Memory B cell (primary cell): ENCODE data around the gene OR2C1.

ENCODE experiments used
- ATAC-seq: fragments of 150-1000 bp; cut with Tn5 transposase; 2 replicates; pipeline ENCODE4 v1.10.0; 2021; ENCODE audit warnings: low read depth, mild to moderate bottlenecking, moderate library complexity
- DNase-seq, 2 donors: peaks; one replicate each; pipeline ENCODE4 v3.0.0; 2022; ENCODE audit warnings: low spot score in 2 of 2
- H3K27ac Mint-ChIP-seq: one replicate; pipeline ENCODE4 v1.8.0; 2022; ENCODE audit warnings: mild to moderate bottlenecking, moderate library complexity, mixed read lengths
- H3K27me3 Mint-ChIP-seq: one replicate; pipeline ENCODE4 v1.8.0; 2022; ENCODE audit warnings: mixed read lengths
- H3K36me3 Mint-ChIP-seq: one replicate; pipeline ENCODE4 v1.8.0; 2022; ENCODE audit warnings: mild to moderate bottlenecking, mixed read lengths
- H3K4me1 Mint-ChIP-seq: one replicate; pipeline ENCODE4 v1.8.0; 2022; ENCODE audit warnings: mixed read lengths
- H3K4me3 Mint-ChIP-seq: one replicate; pipeline ENCODE4 v1.8.0; 2022; ENCODE audit warnings: mild to moderate bottlenecking, moderate library complexity, mixed read lengths
- H3K9me3 Mint-ChIP-seq: one replicate; pipeline ENCODE4 v1.8.0; 2022; ENCODE audit warnings: mixed read lengths

Gene OR2C1

GRCh38 chr16:3363793-3364192 lies 8.1 kb downstream of the OR2C1 start:
- Mint-ChIP-seq H3K4me3 (no peak overlapping the region), H3K27ac (no peak overlapping the region), H3K4me1 (no peaks in the 10 kb centered on the region)

DNA sequence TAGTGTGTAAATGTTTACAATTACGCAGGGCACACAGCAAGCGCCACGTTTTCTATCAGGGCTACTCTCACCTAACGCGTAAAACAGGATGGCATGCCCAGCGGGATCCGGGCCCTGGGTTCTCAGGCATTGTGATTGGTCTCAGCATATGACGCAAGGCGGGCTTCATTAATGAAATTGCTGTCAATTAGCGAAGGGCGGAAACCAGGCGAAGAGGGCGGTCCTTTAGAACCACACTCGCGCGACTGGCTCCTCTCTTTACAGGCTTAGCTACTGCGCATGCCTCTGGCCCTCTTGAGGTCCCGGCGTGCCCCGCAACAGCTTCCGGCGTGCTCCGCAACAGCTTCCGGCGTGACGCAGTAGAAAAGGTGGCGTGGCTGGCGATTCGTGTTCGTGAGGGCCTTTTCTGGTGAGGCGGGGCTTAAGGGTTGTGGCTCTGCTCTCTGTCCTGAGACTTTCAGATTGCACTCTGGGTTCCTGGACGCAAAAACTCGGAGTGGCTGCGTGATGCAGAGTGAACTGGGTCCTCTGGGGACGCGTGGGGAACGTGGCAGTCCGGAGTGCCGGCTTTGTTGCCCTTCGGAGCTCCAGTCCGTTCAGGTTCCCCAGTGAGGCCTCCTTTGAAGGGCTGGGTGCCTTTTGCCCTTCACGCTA lies 9.2 kb downstream of the OR2C1 start:
- ATAC-seq = peak; percentile 96
- Mint-ChIP-seq H3K9me3 (peaks cover 7% of the 10 kb centered on the region), H3K27ac (peak overlapping the region; percentile 89), H3K36me3 (peaks cover 8% of the 10 kb centered on the region), H3K4me3 (peak overlapping the region; percentile 82), H3K27me3 (peaks cover 9% of the 10 kb centered on the region), H3K4me1 (no peaks in the 10 kb centered on the region)
- DNase-seq = peak; percentile 60 to 76

More at GRCh38 chr16:3363793-3364192, 8.1 kb downstream of the OR2C1 start:
- Mint-ChIP-seq H3K36me3 (peaks cover 8% of the 10 kb centered on the region), H3K27me3 (peaks cover 9% of the 10 kb centered on the region), H3K9me3 (peaks cover 7% of the 10 kb centered on the region)
- ATAC-seq (no peak), DNase-seq (no peak)

DNA sequence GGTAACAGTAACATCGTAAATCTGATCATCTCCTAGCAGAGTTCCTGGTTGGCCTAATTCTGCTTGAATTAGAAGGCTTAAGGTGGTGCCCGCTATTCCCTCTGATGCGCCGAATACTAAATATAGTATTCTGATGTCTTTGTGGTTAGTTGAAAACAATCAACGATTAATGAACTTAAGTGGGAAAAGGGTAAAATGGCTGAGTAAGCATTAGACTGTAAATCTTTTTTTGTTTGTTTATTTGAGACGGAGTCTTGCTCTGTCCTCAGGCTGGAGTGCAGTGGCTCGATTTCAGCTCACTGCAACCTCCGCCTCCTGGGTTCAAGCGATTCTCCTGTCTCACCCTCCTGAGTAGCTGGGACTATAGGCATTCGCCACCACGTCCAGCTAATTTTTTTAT lies 13.4 kb downstream of the OR2C1 start:
- H3K27me3 Mint-ChIP-seq = no peaks in the 10 kb centered on the region
- ATAC-seq (no peak), DNase-seq (no peak)
- H3K4me1 Mint-ChIP-seq = no peaks in the 10 kb centered on the region
- H3K9me3 Mint-ChIP-seq = peaks cover 3% of the 10 kb centered on the region
- no peak overlapping the region for H3K4me3 Mint-ChIP-seq
- H3K27ac Mint-ChIP-seq = no peak overlapping the region
- peaks cover 7% of the 10 kb centered on the region for H3K36me3 Mint-ChIP-seq

DNA sequence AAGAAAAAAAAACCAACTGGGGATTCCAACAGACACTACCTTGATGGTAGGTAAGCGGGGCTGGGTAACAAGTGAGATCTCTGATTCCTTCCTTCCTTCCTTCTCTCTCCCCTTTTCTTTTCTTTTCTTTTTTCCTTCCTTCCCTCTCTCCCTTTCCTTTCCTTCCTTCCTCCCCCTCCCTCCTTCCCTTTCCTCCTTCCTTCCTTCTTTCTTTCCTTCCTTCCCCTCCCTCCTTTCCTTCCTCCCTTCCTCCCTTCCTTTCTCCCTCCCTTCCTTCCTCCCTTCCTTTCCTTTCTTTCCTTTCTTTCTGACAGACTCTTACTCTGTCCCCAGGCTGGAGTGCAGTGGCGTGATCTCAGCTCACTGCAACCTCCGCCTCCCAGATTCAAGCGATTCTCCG lies 20.0 kb downstream of the OR2C1 start:
- Mint-ChIP-seq H3K9me3 (peaks cover 35% of the 10 kb centered on the region), H3K4me3 (no peak overlapping the region)
- no peak for DNase-seq

DNA sequence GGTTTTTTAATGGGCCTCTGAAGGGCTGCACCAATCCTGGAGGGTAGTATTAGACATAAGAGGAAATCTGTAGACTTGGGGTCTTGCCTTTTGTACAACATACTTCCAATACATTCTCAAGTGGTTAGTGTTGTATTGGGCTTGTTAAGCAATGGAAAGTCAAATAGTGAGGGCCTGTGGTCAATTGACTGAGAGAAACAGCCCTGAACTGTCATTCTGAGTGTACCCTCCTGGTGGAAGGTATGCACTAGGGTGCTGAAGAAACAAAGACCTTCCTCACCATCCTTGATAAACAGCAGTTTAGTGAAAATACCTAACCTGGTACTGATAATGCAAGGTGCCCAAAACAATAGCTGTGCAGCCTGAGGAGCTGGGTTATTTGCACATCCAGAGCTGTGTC lies 22.2 kb downstream of the OR2C1 start:
- no peak overlapping the region for H3K4me3 Mint-ChIP-seq
- H3K36me3 Mint-ChIP-seq = peaks cover 62% of the 10 kb centered on the region
- ATAC-seq (no peak), DNase-seq (no peak)
- no peaks in the 10 kb centered on the region for H3K4me1 Mint-ChIP-seq
- no peak overlapping the region for H3K27ac Mint-ChIP-seq
- peaks cover 40% of the 10 kb centered on the region for H3K9me3 Mint-ChIP-seq
- H3K27me3 Mint-ChIP-seq = no peaks in the 10 kb centered on the region

More for the DNA sequence above, 20.0 kb downstream of the OR2C1 start:
- Mint-ChIP-seq H3K36me3 (peaks cover 45% of the 10 kb centered on the region), H3K4me1 (no peaks in the 10 kb centered on the region), H3K27me3 (no peaks in the 10 kb centered on the region), H3K27ac (no peak overlapping the region)
- ATAC-seq = no peak

DNA sequence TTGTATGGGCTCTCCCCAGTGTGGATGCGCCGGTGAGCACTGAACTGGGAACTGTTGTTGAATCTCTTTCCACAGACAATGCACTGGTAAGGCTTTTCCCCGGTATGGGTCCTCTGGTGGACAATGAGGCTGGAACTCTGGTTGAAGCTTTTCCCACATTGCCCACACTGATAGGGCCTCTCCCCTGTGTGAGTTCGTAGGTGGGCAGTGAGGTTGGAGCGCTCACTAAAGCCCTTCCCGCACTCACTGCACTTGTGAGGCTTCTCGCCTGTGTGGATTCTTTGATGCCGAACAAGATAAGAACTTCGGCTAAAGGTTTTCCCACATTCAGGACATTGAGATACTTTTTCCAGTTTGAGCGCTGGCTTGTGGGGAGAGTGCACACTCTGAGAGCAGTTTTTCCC lies 27.4 kb downstream of the OR2C1 start:
- no peak for DNase-seq
- ATAC-seq = no peak
- peaks cover under 1% of the 10 kb centered on the region for H3K4me1 Mint-ChIP-seq
- no peak overlapping the region for H3K4me3 Mint-ChIP-seq
- no peaks in the 10 kb centered on the region for H3K27me3 Mint-ChIP-seq
- peaks cover 26% of the 10 kb centered on the region for H3K9me3 Mint-ChIP-seq
- peaks cover 70% of the 10 kb centered on the region for H3K36me3 Mint-ChIP-seq
- no peak overlapping the region for H3K27ac Mint-ChIP-seq

DNA sequence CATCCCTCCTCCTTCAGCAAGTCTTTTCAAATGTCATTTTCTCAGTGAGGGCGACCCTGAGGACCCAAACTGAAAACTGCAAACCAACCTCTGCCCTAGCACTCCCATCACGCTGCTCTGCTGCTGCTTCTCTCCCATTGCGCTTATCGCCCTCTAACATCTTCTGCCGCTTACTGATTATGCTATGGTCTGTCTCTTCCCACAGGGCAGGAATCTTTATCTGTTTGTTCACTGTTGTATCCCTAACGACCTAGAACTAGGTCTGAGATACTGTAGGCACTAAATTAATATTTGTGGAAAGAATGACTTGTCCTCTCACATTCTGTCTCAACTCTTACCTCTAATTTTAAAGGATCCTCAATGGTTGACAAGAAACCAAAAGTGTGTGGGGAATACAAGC lies 32.6 kb downstream of the OR2C1 start:
- Mint-ChIP-seq H3K27me3 (no peaks in the 10 kb centered on the region), H3K4me3 (no peak overlapping the region), H3K27ac (no peak overlapping the region), H3K9me3 (peaks cover 20% of the 10 kb centered on the region), H3K36me3 (peaks cover 68% of the 10 kb centered on the region), H3K4me1 (peaks cover 8% of the 10 kb centered on the region)
- DNase-seq (no peak), ATAC-seq (no peak)

DNA sequence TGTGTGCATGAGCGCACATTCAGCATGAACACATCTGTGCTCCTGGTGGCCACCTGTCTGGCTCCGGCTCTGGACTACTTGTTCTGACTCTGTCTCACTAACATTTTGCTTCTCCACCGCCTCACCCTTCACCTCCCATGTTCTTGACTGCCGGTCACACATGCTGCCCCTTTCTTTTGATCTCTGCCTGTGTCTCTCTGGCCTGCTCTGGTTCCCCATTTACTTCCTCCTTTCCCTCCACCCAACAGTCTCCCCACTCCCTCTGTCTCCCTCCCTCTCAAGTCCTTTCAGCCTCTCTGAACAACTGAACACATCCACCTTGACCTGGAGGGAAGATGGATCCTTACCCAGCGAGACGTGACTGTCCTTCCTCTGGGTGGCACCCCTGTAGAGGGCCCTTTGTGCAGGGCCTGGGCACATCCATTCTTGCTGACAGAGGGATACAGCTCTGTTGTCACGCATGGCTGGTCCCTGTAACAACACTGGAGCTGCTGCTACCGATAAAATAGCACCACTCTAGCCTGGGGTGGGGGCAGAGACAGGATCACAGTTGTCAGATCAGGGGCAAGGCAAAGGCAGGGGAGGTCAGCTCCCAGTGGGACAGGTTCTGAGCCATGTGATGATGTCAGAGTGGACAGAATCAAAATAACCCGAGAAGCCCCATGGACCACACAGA lies 34.1 kb downstream of the OR2C1 start:
- DNase-seq (no peak), ATAC-seq (no peak)
- no peaks in the 10 kb centered on the region for H3K27me3 Mint-ChIP-seq
- H3K4me1 Mint-ChIP-seq = peaks cover 13% of the 10 kb centered on the region
- H3K4me3 Mint-ChIP-seq = no peak overlapping the region
- peaks cover 23% of the 10 kb centered on the region for H3K9me3 Mint-ChIP-seq
- H3K27ac Mint-ChIP-seq = no peak overlapping the region
- peaks cover 63% of the 10 kb centered on the region for H3K36me3 Mint-ChIP-seq

DNA sequence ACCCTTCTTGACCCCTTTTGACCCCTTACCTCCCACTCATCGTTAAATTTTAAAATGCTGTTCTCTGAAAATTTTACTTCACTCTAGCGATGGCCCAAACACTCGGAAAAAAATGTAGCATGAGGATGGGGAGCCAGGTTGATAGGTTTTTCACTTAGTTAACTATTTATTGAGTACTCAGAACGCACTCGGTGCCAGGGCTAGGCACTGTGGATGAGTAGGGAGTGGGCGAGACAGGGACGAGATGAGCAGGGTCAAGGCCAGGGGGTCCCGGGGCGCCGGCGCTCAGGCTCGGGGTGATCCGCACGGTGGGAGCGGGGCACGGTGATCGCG lies 44.7 kb downstream of the OR2C1 start:
- peak overlapping the region; percentile 81 for H3K27ac Mint-ChIP-seq
- H3K27me3 Mint-ChIP-seq = no peaks in the 10 kb centered on the region
- H3K4me1 Mint-ChIP-seq = peaks cover 30% of the 10 kb centered on the region
- peaks cover 15% of the 10 kb centered on the region for H3K9me3 Mint-ChIP-seq
- peaks cover 41% of the 10 kb centered on the region for H3K36me3 Mint-ChIP-seq
- DNase-seq = no peak
- ATAC-seq = no peak
- peak overlapping the region; percentile 91 for H3K4me3 Mint-ChIP-seq

DNA sequence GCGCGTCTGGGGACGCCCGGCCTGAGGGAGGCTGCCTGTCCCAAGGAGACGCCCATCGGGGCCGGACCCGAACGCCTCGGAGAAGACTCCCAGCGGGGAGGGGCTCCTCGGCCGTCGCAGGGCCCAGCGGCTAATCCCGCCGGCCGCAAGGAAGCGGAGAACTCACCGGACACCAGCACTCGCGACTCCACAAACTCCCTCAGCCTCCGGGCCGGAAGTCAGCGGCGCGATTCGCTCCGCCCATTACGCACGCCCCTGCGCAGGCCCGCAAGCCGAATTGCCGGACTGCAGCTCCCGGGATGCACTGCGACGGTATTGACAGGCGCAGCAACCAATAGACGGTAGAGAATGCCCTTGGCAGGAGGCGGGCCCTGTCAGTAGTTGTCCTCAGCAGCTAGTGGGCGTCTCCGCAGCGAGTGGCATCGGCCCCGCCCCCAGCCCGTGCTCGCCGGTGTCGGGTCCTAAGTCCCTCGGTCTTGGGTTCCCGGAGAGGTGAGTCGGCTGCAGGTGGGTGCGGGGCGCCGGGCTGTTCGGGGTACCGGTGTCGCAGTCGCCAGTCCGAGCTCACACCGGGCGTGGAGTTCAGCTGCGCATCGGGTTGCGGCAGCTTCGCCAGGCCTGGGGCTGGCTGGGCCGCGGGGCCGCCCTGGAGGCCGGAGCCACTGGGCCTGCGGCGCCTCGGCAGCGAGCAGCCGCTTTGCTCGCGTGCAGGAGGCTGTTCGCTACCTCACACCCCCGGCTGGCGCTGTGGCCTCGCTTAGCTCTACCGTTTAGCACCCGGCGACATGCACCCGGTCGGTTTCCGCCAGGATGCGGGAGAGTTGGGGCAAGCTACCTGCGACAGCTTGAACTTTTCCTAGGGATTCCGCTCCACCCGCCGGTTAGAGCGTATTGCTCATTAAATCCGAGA lies 45.3 kb downstream of the OR2C1 start, which contains the start of the genes ZNF174 and ZSCAN32:
TSS of gene ZNF174 (plus strand) at position 437 of the 910 bp plus-strand sequence. CDS start 790 bp downstream, outside the sequence.
TSS of gene ZSCAN32 (minus strand) at position 226 of the 910 bp plus-strand sequence. CDS start 3,447 bp downstream, outside the sequence.
- H3K36me3 Mint-ChIP-seq = peaks cover 40% of the 10 kb centered on the region
- peak within 1 kb of the TSS; percentile 91 for H3K4me3 Mint-ChIP-seq
- peak within 1 kb of the TSS; percentile 81 for H3K27ac Mint-ChIP-seq
- no peaks in the 10 kb centered on the region for H3K27me3 Mint-ChIP-seq
- peaks cover 29% of the 10 kb centered on the region for H3K4me1 Mint-ChIP-seq
- peaks cover 16% of the 10 kb centered on the region for H3K9me3 Mint-ChIP-seq
- DNase-seq (peak; percentile 92 to 98), ATAC-seq (peak; percentile 95)

- peak overlapping the region; percentile 81 for H3K27ac Mint-ChIP-seq
- H3K9me3 Mint-ChIP-seq = peaks cover 15% of the 10 kb centered on the region
- ATAC-seq (no peak), DNase-seq (no peak)
- H3K4me3 Mint-ChIP-seq = peak overlapping the region; percentile 91
- no peaks in the 10 kb centered on the region for H3K27me3 Mint-ChIP-seq
- H3K36me3 Mint-ChIP-seq = peaks cover 41% of the 10 kb centered on the region
- peaks cover 24% of the 10 kb centered on the region for H3K4me1 Mint-ChIP-seq
These were observed 46.2 kb downstream of the OR2C1 start for GRCh38 chr16:3401719-3402397.
